GM12873 (cell line): ENCODE results near the gene IQSEC2.
A peak's percentile ranks its signal among the peaks of the same experiment; 100 is the strongest.

Experiments used
- CTCF ChIP-seq: IDR thresholded peaks from 2 replicates; pipeline ENCODE4 v1.5.1; 2012; ENCODE audit warnings: low read depth, mild to moderate bottlenecking, moderate library complexity, low read length, control low read depth; ENCODE audit not compliant: insufficient read depth; ENCODE audit errors: missing control alignments

IQSEC2 gene

GRCh38 chrX:53313728-53314105 is 32.3 kb upstream of the IQSEC2 start:
- TF ChIP-seq CTCF = no peak

- TF ChIP-seq CTCF = peak; percentile 83
Measured at GRCh38 chrX:53312946-53313727, 31.8 kb upstream of the IQSEC2 start.

- no peak for TF ChIP-seq CTCF
Measured at GRCh38 chrX:53309837-53310236, 28.5 kb upstream of the IQSEC2 start.

GRCh38 chrX:53308836-53309235 is 27.5 kb upstream of the IQSEC2 start:
- no peak for TF ChIP-seq CTCF

- TF ChIP-seq CTCF = no peak
Measured at GRCh38 chrX:53305996-53306937, 24.9 kb upstream of the IQSEC2 start.

GRCh38 chrX:53305219-53305995 is 24.0 kb upstream of the IQSEC2 start:
- no peak for TF ChIP-seq CTCF

GRCh38 chrX:53303195-53303594 is 21.8 kb upstream of the IQSEC2 start:
- no peak for TF ChIP-seq CTCF
